Tibial nerve (tissue), 3 donors: ENCODE data around the gene B3GAT1.

Experiments
- EP300 ChIP-seq, 2 donors: sonication (generic); formaldehyde crosslinking; IDR thresholded peaks; one replicate each; pipeline ENCODE4 v1.6.1; 2017; ENCODE audit warnings: antibody characterized with exemption in 2 of 2, mild to moderate bottlenecking in 1 of 2
- POLR2A ChIP-seq, 2 donors: fragments of 450-650 bp; IDR thresholded peaks; one replicate each; pipeline ENCODE4 v1.6.1; 2017; ENCODE audit warnings: antibody characterized with exemption in 2 of 2, mild to moderate bottlenecking in 2 of 2, moderate library complexity in 2 of 2

- TF ChIP-seq POLR2A (IDR thresholded peaks at IDR 0.05) = no peak
- TF ChIP-seq EP300 (IDR thresholded peaks at IDR 0.05) = no peak
Measured at GRCh38 chr11:134365011-134365925, 46.8 kb downstream of the B3GAT1 start.
